SHP77 treated with DMSO at 0.1 percent for 48 hours (cell line): ENCODE data around the gene NUAK2.
A peak's percentile ranks its signal among the peaks of the same experiment; 100 is the strongest.

Experiments
- DNase-seq: peaks from one replicate; lab custom pipeline; 2025; lab: John Stamatoyannopoulos, UW

NUAK2 gene

DNA sequence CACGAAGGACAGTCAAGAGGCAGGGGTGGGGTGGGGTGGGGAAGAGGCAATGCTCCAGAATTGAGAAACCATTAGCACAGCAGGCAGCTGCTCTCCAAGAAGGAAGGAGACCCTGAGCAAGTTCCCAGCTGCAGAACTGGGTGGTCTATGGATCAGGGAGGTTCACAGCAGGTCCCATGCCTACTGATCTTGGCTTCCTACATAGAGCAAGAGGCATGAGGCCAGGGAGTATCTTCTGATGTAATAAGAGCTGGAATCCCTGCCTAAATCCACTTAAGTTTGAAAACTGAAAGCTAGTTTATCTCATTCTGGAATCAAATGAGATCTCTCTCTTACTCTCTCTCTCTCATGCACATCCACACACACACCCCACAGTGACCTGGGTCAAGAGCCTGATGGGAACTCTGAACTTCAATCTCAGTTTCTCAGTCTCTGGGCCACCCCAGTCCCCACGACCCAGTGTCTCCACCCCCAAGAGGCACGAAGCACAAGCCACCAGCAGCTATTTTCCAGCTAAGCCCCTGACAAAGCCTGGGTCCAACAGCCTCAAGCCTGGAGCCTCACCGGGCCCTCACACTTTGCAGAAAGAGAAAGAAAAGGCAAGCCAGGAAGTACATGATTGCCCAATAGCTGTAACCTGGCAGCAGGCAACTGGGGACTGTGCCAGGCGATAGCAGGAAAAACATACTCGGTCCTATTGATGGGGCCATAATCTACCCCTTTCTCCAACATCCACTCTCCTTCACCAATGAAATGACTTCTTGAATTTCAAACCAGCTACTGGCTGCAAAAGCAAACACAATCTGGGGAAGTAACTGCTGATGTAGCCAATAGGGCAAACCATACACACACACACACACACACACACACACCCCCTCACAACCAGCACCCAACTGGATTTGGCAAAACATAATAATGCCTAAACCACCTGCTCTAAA lies 2.2 kb downstream of the NUAK2 start:
- peak; percentile 93 for DNase-seq

DNA sequence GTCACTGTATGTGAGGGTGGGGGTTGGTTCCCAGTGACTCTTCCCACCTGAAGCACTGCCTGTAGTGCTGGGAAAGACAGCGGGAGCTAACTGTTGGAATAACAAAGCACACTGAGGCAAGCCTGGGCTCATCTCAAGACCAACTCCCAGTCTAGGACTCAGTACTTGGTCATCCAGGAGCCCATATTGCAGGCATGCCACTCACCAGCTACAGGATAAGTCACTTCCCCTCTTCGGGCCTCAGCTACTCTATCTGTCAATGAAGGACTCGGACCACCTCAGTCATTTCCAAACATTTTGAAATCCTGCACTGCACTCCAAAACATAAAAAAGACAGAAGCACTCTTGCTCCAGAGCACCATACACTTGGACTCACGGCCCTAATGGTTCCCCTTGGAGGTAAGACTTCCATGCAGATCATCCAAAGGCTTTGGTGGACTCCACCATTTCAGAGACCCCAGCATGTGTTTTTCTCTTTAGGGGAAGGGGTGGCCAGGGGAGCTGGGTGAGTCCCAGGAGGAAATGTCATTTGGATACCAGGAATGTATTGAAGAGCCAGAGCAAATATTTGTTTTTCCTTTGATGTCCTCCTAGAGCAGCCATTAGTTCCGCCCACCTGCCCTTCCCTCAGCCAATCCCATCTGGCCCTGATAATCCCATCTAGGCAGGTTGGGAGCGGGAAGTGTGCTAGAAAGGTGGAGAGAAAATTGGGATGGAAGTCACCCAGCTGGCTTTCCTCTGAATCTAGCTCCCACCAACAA lies 3.1 kb downstream of the NUAK2 start:
- DNase-seq = peak; percentile 96

DNA sequence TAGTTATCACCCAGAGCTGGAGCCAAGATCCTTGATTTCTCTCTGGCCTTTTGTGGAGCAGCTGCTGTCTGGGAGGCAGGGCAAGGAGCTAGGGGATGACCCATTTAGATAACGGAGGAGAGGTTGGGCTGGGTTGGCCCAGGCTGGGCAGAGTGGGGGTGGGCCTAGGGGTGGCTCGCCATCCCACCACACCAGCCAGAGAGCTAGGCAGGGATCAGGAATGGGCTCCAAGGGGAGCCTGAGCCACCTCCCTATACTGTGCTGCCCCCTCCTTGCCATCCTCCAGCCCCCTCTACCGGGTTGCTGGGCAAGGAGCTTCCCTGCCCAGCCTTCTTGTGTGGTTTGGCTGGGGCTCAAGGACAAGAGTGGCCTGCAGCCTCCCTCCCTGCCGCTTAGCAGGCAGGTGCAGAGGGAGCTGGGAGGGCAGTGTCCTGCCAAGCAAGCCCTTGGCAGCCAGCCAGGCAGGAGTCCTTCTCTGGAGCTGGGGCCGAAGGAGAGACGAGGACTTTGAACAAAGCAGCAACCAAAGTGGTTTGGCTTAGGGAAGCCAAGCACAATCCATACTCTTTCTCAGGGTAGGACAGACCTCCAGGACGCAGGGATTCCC lies 4.1 kb downstream of the NUAK2 start:
- DNase-seq = peak; percentile 83

- no peak for DNase-seq
Measured at GRCh38 chr1:205316161-205316566, 5.4 kb downstream of the NUAK2 start.

DNA sequence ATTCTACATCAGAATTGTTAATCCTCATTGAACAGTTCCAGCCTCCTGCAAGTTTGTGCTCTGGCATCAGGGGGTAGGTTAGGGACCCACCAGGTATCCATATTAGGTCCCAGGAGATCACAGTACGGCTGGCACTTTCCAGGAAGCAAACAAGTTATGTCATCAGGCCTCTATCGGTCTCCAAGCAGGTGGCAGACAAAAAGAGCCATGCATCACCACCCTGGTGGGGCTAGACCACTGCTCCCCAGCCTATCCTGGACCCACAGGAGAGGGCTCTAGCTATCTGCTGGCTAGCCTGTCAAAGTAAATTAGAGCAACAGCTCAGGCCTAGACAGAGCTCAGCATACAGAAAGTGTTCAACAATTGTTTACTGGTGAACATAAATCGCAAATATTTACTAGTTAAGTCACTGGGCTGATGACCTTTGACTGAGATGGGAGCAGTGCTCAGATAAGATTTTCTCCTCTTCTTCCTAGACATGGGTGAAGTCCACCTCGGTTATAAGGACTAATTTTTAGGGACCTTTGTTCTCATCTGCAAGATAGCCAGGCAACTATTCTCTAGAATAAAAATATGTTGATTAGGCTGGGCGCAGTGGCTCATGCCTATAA lies 6.4 kb downstream of the NUAK2 start:
- no peak for DNase-seq

- no peak for DNase-seq
Measured at GRCh38 chr1:205313563-205314308, 7.8 kb downstream of the NUAK2 start.

DNA sequence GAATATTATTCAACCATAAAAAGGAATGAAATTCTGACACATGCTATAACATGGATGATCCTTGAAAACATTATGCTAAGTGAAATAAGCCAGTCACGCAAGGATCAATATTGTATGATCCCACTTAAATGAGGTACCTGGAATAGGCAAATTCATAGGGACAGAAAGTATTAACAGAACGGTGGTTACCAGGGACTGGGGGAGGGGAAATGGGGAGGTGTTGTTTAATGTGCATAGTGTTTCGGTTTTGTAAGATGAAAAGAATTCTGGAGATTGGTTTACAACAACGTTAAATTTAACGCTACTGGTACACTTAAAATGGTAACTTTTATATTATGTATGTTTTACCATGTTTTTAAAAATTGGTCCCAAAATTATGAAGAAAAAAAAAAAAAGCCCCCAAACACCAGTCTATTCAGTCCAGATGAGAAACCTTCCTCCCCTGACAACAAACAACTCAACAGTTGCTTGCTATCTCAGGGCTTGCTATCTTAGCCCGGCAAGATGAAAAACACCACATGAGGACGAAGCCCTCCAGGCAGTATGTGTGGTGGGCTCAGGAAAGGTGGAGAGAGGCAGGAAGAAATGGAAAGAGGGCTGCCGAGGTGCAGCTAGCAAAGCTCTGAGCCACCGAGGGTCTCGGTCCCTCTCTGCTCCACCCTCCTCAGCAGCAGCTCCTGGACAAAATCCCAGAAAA lies 8.5 kb downstream of the NUAK2 start:
- no peak for DNase-seq

- no peak for DNase-seq
Measured at GRCh38 chr1:205310976-205311704, 10.4 kb downstream of the NUAK2 start.

GRCh38 chr1:205309741-205310140 lies 11.8 kb downstream of the NUAK2 start:
- no peak for DNase-seq

DNA sequence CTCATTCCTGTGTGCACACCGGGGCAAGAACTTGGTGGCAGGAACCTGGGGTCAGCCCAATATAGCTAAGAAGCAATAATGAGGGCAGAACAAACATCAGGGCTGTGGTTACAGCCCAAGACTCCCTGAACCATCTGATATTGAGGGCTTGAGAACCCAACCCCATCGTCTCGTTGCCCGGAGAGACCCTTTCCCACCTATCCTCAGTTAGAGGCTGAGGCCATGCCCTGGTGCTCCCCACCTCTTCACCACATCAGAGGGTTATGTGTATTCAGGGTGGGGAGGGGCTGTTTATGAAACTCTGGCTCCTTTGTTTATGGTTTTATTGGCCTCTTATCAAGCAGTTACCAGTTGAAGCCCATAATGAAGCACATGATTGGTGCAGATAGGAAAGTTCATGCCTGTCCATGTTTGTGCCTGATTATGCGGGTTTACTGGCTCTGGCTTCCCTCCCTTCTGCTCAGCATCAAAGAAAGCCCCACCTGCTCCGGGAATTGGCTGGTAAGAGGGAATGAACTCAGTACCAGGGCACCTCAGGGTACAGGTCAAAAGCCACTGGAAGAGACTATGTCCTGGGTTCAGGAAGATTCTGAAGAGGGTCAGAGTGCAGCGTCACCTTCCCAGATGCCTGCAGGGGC lies 14.5 kb downstream of the NUAK2 start:
- DNase-seq = no peak

DNA sequence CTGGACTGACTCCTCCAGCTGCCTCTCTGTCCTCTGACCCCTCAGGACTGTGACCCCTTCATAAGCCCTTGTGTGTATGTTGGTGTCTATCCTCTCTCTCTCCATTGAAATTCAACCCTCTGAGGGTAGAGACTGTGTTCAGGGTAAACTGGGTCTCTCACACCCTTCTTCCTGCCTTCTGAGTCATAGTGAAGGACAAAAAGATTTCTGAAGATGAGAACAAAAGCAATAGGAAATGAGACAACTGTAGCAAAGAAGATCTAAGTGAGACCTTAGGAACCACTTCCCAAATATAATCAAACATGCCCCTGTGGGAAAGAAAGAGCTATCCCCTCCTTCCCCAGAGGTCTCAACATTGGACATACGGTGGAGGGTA lies 16.9 kb downstream of the NUAK2 start:
- no peak for DNase-seq

GRCh38 chr1:205304046-205304694 lies 17.4 kb downstream of the NUAK2 start:
- DNase-seq = no peak

DNA sequence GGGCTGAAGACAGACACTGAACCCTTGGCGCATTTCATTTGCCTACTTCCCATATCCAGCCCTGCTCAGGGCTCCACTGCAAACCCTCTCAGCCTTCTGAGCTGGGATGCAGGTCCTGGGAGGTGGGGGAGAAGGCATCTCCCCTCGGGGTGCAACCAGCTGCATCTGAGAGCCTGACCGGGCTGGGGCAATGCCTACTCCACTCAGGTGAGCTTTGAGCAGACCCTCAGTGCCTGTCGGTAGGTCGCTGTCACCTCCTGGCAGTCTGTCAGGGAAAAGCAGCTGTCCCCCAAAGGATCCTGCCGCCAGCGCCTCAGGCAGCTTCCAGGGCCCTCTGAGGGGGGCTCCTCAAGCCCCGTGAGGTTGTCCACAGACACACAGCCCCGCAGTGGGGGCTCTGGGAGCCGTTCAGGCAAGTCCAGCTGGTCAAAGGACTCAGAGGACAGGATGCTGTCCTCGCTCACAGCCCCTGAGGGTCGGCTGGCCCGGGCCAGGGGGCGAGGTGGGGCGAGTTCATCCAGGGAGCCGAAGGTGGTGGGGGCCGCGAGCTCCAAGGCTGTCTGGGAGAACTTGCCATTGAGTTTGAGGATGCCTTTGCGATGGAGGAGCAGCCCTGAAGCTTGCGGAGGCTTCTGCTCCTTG lies 18.2 kb downstream of the NUAK2 start:
- DNase-seq = no peak

DNA sequence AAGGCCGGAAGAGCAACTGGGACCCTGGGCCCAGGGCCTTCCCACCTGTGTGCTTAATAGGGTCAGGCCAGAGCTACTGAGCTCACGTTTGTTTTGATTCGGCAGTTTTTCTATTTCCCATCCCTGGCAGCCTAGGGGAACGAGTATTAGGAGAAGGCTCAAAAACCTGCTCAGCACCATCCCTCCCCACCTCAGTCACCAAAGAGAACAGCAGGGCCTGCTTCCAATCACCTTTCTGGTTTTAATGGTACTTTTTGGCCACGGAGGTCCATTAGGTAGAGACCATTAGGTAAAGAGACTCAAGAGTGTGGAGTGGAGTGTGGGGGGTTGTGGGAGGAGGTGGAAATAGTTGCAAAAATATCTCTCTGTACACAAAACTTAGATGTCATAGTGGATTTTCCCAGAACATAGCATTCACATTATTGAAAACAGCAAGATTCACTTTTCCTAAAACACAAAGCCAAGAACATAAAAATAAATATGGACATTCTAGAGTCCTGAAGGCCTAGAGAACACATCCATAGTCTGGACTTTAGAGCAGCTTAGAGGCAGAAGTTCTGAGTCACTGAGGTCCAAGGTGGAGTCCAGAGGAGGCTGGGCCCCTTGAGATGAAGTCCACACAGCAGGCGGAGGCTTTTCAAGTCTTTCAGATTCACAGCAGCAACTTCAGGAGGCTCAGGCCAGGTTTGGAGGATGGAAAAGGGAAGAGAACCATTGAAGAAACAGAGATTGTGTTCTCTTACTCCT lies 19.5 kb downstream of the NUAK2 start:
- DNase-seq = no peak

- DNase-seq = no peak
Measured at GRCh38 chr1:205301205-205301821, 20.2 kb downstream of the NUAK2 start.

DNA sequence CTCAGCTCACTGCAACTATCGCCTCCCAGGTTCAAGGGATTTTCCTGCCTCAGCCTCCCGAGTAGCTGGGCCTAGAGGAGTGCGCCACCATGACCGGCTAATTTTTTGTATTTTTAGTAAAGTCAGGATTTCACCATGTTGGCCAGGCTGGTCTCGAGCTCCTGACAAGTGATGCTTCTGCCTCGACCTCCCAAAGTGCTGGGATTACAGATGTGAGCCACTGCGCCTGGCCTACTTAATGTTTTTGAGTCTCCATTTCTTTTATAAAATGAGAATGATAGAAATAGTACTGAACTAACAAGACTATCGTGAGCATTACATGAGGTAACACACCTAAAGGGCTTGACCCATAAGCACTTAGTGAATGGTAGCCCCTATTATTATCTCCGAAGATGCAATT lies 21.4 kb downstream of the NUAK2 start:
- no peak for DNase-seq

DNA sequence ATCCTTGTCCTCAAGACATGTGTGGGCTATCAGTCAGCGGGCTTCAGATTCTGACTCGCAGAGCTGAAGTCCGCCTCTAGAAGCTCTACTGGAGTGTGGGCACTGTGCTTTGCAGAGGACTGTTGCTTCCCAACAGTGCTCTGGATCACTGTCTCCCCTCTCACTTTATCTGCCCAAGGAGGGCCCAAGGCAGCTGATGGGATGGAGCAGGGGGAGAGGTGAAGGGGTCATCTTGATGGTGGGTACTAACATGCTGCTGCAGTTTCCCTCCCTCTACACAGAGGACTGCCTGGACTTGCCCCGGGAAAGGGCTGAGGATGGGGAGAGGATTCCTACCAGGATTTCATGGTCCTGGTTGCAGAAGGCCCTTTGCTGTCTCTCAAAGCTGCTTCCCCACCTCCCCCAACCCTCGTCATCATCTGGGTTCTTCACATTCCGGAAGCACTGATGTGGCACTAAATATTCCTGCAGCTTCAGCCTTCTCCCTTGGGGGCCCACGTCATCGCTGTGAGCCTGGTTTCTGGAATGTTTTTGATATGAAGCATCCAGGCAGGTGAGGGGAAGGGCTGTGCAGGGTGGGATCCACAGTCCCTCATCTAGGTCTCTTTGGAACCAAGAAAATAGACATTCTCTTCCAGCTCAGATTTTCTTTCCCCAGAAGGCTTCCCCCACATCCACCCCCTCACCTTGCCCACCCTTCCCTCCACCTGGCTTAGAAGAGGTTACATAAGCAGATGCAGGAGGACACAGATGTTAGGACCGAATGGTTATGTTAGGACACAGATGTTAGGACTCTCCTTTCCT lies 23.2 kb downstream of the NUAK2 start:
- no peak for DNase-seq
